ENCODE data around the gene CYSRT1.

Gene CYSRT1

DNA sequence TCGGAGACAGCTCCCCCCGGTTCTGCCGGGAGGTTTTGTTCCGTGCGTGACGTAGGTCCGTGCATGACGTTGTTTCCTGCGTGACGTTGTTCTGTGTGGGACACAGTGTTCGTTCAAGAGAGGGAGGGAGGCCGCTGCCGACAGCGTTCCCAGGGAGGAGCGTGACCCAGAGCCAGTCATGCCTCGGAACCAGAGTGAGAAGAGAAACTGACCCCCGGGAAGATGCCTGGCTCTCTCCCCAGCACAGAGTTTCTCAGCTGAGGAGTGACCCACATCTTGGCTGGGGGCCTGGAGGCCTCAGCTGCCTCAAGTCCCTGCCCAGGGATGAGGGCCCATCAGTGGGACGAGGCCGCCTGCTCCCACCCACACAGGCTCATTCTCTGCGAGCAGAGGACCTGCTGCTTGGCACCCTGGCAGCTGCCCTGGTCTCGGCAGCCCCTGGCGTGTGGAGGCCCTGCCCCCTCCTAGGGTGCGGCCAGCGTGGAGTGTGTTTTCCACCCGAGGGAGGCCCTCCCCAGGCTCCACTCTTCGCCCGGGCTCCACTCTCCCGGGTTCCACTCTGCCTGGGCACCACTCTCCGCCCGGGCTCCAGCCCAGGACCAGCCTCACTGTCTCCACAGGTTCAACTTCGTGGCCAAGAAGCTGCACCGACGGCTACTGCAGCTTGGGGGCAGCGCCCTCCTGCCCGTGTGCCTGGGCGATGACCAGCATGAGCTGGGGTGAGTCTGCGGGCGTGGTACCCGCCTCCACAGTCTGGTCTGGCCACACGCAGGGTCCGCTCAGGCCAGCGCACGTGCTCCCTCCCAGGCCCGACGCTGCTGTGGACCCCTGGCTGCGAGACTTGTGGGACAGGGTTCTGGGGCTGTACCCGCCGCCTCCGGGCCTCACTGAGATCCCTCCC is 11.6 kb upstream of the CYSRT1 start:
- DNase-seq, result no peak

DNA sequence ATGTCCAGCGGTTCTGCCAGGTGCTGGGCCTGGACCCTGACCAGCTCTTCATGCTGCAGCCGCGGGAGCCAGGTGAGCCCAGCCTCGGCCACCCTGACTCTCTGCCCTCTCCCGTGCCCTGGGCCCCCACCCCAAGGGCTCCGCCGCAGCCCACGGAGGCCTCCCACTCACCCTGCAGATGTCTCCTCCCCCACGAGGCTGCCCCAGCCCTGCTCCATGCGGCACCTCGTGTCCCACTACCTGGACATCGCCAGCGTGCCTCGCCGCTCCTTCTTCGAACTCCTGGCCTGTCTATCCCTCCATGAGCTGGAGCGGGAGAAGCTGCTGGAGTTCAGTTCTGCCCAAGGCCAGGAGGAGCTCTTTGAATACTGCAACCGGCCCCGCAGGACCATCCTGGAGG is 10.4 kb upstream of the CYSRT1 start:
- no peak for DNase-seq

DNA sequence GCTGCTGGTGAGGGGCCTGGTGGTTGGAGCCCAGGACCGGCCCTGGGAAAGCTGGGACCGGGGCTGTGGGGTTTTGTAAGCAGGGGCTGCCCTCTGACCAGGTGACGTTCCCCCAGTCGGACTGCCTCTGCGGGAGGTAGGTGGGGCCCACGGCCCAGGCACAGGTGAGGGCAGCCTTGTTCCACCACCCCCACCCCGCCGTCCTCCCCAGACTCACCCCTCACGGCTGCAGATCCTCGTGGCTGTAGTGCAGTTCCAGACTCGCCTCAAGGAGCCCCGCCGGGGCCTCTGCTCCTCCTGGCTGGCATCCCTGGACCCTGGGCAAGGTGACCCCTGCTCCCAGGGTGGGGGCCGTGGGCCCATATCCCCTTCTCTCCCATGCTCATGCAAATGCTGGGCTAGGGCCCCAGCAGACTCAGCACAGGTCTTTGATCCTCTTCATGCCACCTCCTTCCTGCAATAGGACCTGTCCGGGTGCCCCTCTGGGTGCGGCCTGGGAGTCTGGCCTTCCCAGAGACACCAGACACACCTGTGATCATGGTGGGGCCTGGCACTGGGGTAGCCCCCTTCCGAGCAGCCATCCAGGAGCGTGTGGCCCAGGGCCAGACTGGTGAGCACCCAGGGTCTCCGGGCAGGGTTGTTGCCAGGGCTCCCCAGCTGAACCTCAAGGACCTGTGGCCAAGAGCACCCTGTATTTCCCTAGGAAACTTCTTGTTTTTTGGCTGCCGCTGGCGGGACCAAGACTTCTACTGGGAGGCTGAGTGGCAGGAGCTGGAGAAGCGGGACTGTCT is 9.6 kb upstream of the CYSRT1 start:
- DNase-seq, result no peak

DNA sequence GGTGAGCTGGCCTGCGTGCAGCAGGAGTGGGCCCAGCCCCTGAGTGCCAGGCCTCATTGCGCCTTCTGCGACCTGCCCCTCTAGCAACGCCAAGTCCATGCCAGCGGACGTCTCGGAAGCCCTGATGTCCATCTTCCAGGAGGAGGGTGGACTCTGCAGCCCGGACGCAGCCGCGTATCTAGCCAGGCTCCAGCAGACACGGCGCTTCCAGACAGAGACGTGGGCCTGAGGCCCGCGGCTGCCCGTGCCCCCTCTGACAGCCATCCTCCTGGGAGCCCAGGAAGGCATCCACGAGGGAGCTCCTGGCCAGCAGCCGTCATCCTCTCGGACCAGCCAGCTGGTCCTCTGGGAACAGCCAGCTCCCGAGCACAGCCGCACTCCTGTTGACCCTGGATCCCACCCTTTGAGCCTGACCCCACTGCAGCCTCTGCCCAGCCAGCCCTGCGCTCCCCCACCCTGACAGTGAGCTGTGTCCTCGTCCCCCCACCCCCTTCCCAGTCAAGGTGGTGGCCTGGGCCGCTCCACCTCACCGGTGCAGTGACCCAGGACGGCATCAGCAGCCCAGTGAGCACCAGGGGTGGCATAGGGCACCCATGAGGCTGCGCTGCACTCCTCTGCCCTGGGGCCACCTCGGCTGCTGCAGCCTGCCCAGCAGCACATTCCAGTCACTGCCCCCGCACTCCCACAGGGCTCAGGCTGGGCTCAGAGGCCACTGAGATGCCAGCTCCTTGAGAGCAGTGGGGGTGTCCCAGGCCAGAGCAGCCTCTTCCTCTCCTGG is 8.6 kb upstream of the CYSRT1 start:
- DNase-seq, result no peak

DNA sequence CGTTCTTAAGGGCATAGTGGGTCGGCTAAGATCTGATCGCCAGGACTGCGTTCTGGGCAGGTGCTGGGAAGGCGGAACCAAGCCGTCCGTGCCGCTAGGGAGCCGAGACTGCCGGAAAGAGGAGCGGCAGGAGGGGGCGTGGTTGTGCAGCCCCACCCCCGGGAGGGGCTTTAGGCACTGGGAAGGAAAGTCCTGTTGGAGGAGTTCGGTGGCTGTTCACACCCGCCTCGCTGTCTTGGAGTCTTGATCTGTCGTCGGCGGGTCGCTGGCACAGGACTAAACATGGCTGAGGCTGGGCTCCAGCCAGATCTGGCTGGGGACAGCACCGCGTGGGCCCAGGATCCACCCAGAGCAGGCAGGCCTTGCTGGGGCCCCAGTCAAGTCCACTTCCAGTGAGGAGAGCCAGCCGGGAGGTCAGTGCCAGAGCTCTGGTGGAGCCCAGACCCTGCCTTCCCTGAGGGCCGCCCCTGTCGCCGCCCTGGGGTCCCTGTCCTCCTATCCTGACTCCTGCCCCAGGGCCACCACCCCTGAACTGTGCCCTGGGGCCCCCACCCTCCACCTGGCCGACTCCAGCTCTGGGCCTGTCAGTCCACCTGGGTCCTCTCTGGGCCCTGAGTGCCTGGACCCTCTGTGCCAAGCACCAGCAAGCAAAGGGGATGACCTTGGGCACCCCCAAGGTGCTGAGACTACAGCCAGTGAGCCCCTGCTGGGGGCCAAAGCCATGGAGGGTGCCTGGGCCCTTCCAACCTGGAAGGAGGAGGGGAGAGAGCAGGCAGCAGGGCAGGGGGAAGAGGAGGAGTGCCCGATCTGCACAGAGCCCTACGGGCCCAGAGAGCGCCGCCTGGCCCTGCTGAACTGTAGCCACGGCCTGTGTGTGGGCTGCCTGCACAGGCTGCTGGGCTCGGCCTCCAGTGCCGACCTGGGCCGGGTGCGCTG is 7.4 kb upstream of the CYSRT1 start:
- peak in 1 of 2 experiments; percentile 84 for DNase-seq

DNA sequence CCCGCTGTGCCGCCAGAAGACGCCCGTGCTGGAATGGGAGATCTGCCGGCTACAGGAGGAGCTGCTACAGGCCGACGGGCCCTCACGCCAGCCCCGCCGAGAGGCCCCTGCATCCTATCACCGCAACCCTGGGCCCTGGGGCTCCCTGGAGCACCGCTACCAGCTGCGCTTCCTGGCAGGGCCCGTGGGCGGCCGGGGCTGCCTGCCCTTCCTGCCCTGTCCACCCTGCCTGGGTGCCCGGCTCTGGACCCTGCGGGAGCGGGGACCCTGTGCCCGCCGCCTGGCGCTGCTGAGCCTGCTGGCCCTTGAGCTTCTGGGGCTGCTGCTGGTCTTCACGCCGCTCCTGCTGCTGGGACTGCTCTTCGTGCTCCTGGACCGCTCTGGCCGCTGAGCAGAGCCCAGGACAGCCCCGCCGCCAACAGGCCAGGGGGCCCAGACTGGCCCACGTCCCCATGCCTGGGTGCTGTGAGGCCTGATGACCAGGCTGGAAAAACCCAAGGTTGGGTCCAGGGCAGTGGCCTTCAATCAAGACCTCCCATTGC is 6.7 kb upstream of the CYSRT1 start:
- no peak for DNase-seq

DNA sequence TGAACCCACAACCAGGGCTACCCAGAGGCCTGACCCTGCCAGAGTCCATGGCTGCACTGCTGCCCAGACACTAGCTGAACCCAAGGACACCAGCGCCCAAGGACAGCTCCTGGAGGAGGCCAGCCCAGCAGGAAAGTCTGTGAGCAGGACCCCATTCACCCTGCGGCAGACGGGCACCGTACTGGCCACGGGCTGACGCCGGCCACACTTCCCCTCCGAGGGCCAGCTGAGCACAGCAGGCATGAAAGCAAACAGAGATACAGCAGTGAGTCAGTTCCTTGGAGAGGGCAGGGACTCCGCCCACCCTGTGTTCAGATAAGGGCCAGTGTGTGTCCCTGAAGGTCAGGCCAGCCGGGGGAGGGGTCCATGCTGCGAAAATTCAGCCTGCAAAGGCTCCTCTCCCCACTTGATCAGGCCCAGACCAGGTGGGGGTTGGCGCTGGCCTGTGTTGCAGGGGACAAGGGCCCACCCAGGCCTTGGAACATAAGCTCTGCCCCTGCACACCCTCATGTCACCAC is 6.2 kb upstream of the CYSRT1 start:
- DNase-seq, result no peak

DNA sequence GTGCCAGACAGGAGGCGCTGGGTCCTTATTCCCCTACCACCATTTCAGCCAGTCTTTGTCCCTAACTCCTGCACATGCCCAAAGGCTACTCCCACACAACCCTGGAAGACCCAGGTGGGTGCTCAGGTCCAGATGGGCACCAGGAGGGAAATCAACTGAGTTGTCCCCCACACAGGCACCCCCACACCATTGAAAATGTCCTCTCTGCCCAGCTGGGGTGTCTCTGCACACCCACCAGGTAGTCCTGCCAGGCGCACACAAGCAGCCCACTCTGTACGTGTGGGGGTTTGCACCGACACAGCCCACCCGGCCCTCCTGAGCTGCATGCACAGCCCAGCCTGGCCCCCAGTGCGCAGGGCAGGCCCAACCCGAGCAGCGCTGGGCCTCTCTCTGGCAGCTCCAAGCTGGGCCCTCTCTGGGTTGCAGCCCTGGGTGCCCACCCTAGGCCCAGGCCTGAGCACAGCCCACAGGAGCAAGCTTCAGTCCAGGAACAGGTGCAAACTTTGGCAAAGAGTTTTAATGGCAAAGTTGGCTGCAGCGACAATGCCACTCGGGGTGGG is 5.1 kb upstream of the CYSRT1 start:
- DNase-seq, result no peak

DNA sequence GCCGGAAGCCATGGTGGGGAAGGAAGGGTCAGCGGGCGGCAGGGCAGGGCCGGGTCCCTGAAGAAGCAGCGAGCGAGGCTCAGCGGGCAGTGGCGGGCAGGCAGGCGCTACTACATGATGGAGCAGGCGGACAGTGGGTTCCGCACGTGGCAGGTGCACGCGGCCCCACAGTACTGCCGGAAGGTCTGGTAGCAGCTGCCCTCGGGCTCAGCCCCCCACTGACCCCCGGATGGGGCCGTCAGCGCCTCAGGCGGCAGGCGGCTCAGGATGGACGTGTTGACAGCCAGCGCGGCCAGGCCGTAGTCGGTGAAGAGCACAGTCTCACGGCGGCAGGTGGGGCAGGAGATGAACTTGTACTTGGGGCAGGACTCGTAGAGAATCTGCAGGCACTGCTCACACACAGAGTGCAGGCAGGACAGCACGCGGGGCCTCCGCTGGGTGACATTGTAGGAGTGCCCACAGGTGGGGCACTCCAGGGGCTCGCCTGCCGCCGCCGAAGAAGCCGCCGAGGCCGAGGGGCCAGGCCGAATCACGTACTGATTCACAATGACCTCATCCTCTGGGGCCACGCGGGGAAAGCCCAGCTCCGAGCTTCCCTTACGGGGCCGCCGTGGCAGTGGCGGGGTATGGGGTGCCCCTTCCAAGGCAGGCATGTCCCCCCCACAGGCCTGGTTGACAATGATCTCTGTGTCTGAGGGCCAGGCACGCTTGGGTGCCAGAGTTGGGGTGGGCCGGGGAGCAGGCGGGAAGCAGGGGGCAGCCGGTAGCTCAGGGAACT is 4.5 kb upstream of the CYSRT1 start:
- no peak for DNase-seq

DNA sequence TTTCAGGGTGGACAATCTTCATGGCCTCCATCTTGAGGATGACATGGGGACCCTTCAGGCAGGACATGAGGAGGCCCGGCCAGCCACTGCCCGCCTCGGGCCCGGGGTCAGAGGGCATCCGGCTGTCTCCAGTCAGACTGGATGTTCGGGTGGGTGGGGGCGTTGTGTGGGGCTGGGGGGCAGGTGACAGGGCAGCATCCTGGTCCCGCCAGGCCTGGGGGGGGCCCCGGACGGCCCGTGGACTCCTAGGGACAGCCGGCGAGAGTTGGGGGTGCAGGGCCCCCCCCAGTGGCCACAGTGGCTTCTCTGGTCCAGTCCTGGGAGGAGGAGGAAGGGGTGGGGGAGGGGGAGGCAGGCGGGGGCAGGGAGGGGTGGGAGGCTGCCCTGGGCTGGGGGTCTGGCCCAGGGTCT is 3.9 kb upstream of the CYSRT1 start:
- no peak for DNase-seq

DNA sequence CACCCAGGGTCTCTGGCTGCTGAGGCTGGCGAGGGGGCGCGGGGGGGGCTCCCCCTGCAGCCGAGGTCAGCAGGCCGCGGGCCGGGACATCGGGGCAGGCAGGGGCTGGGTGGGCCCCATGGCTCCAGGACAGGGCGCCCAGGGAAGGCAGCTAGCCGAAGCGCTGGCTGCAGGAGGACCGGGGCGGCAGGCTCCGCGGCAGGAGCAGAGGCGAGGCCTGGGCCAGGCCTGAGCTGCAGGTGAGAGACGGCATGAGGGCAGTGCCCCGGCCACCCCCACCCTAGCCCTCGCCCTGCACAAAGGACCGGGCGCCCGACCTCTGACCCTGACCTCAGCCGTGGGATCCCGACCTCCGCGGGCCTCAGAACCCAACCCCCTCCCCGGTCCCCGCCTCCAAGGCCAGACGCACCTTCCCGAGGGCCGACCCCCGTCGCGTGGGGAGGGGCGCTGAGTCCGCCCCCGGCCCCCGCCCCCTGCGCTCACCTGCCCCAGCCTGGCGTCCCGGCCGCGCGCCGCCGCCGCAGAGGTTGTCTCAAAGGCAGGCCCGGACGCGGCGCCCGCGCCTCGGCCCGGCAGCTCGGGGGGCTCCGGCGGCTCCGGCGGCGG is 3.4 kb upstream of the CYSRT1 start:
- DNase-seq, result peak in 1 of 2 experiments; percentile 61

DNA sequence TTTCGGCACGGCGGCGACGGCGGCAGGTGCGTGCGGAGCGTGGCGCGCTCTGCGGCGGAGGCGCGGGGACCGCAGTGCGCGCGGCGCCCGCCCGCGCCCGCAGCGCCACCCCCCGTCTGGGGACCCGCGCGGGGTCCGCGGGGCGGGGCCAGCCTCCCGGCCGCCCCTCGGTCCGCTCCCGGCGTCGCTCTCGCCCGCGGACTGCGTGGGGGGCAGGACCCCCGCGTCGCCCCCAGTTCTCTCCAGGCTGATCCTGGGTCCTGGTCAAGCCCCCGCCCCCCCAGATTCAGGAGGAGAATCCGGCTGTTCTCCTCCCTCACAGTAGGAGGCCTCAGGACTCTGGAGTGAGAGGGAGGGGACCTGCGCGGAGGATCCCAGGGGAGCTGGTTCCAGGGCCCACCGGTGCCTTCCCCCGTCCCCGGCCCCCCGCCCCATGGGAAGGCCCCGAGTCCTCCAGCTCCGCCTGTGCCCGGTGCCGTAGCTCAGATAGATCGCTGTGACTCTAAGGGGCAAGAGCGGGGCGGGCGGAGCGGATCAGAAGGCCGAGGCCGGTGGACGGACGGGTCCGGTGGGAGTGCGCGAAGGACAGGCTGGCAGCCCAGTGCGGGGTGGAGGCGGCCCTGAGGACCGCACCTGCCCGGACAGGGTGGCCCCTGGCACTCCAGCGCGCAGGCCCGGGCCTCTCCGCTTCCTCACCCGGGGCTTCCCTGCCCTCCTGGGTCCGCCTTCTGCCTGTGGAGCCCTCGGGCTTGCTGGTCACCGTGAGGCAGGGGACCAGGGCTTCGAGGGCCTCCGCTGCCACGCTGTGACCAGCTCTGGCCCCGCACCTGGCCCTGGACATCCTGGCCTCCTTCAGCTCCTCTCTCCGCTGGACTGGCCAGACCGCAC is 2.5 kb upstream of the CYSRT1 start, which contains the start of gene RNF208:
TSS of gene RNF208 (minus strand) at position 51 of the 888 bp plus-strand sequence. CDS start 1,028 bp downstream, outside the sequence.
- DNase-seq, result peak in 1 of 2 experiments; percentile 45

DNA sequence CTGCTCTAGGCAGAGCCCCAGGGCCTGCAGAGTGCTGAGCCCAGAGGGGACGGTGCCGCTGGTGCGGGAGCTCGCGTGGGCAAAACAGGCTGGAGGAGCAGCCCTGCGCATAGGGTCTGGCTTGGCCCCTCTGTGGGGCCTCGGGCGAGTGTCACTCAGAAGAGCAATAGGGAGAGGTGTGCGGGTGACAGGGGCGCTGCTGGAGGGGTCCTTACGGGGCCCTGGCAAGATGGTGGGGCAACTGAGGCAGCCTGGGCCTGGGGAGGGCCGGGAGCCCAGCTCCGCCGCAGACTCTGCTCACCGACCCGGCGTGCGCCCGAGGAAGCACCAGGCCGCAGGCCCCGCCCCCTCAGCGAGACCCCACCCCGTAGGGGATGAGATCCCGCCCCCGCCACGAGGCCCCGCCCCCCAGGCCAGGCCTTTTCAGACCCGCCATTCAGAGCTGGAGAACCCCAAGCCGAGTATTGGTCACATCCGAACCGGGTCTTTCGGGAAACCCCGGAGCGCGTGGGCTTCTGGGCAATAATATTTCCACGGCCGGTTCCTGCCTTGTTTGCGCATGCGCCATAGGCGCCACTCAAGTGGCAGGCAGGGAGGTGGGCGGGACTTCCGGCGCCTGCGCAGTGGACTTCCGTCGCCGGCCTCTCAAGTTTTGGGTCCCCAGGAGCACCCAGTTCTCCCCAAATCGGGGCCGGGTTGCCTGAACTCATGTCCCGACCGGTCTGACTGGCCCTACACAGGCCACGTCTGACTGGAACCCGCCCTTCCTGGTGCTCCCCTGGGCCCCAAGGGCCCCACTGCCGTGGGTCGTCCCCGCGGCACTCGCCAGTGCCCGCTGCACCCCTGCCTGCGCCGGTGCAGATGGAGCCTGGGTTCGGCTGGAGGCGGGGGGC is 1.6 kb upstream of the CYSRT1 start:
- peak; percentile 87 to 96 for DNase-seq

DNA sequence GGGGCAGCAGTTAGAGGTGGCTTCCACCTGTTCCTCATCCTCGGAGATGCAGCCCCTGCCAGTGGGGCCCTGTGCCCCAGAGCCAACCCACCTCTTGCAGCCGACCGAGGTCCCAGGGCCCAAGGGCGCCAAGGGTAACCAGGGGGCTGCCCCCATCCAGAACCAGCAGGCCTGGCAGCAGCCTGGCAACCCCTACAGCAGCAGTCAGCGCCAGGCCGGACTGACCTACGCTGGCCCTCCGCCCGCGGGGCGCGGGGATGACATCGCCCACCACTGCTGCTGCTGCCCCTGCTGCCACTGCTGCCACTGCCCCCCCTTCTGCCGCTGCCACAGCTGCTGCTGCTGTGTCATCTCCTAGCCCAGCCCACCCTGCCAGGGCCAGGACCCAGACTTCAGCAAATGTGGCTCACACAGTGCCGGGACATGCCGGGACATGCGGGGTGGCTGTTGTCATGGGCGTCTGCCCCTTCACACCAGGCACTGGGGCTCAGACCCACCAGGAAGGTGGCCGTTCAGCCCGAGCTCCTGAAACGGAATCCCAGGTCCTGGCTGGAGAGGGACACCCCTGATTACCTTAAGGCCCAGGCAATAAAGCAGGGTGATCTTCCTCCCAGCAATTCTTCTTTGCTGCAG is 841 bp downstream of the CYSRT1 start:
- no peak for DNase-seq

DNA sequence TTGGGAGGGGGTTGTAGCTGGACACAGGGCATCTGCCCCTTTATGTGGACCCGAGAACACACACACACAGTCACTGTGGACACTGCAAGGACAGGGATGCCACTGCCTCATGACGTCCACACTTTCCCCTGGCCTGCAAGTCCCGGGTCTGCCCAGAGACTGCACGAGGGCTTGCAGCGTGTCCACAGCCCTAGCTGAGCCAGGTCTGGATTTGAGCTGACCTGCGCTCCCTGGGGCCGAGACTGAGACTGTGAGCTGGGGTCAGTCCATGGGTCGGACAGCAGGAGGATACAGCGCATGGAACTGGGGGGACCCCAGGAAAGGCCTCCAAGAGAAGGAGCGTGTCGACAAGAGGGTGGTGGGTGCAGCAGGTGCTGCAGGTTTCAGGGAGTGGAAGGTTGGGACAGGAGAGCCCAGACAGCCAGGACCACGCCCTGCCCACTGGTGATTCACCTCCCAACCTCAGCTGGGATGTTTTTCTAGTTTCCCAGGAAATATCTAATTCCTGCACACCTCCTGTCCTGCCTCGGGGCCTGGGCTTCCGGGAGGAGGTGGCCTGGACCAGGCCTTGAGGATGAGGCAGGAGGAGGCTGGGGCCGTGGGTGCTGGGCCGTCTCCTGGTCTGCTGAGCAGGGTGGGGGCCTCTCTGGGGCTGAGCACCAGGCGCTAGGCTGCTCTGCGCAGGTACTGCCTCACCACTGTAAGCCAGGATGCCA is 1.5 kb downstream of the CYSRT1 start:
- DNase-seq, result no peak
